AG09309 (cell line): ENCODE results near the gene NOTCH2.

ENCODE experiments used
- DNase-seq: peaks from one replicate; pipeline ENCODE4 v3.0.0-alpha.2; 2010; ENCODE audit warnings: low read depth
- H3K4me3 ChIP-seq: 2 replicates; pipeline ENCODE4 v1.5.1; 2011; ENCODE audit warnings: mild to moderate bottlenecking, low read depth, low read length, moderate library complexity; ENCODE audit not compliant: control insufficient read depth
- TF ChIP-seq, protein P1 (sequence below): IDR thresholded peaks from 2 replicates; pipeline ENCODE4 v1.5.1; 2011; ENCODE audit warnings: mild to moderate bottlenecking, low read depth, low read length, inconsistent platforms; ENCODE audit not compliant: insufficient read depth, control insufficient read depth; ENCODE audit errors: missing control alignments

NOTCH2 gene

GRCh38 chr1:119866451-119866850 is 203.0 kb downstream of the NOTCH2 start:
- no peak for DNase-seq
- no peak overlapping the region for H3K4me3 ChIP-seq
- TF ChIP-seq, protein P1, sequence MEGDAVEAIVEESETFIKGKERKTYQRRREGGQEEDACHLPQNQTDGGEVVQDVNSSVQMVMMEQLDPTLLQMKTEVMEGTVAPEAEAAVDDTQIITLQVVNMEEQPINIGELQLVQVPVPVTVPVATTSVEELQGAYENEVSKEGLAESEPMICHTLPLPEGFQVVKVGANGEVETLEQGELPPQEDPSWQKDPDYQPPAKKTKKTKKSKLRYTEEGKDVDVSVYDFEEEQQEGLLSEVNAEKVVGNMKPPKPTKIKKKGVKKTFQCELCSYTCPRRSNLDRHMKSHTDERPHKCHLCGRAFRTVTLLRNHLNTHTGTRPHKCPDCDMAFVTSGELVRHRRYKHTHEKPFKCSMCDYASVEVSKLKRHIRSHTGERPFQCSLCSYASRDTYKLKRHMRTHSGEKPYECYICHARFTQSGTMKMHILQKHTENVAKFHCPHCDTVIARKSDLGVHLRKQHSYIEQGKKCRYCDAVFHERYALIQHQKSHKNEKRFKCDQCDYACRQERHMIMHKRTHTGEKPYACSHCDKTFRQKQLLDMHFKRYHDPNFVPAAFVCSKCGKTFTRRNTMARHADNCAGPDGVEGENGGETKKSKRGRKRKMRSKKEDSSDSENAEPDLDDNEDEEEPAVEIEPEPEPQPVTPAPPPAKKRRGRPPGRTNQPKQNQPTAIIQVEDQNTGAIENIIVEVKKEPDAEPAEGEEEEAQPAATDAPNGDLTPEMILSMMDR: no peak

DNA sequence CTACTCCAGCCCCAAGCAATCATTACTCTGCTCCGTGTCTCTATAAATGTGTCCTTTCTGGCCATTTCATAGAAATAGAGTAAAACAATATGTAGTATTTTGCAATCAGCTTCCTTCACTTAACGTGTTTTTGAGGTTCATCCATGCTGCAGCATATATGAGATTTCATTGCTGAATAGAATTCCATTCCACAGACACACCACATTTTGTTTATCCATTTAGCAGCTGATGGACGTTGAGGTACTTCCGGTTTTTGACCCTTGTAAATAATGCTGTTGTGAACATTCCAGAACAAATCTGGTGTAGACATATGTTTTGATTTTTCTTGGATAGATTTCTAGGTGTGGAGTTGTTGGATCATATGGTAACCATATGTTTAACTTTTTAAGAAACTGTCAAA is 203.8 kb downstream of the NOTCH2 start:
- H3K4me3 ChIP-seq: no peak overlapping the region
- TF ChIP-seq, protein P1: no peak
- DNase-seq: peak; percentile 18

DNA sequence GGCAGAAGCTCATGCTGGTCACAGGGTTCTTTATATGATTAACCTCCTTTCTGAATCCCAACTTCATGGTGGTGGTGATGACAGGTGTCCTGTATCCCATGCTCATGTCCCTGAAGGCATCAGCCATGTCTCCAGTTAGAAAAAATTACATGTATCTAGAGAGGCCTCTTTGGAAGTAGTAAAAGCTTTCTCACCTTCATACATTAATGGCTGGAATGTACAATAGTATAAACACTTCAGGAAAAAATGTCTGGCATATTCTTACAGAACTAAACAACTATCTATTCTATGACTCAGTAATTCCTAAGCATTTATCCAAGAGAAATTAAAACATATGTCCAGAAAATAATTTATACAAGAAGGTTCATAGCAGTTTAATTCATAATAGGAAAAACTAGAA is 207.2 kb downstream of the NOTCH2 start:
- DNase-seq: no peak
- H3K4me3 ChIP-seq: no peak overlapping the region
- TF ChIP-seq, protein P1: no peak
